ENCODE results near the gene PLCD3. TPM values are rescaled to one million over a fixed set of nuclear protein-coding genes. Genes with fewer than 3 reads are reported as not detected.
A peak's percentile ranks its signal among the peaks of the same experiment; 100 is the strongest.

The PLCD3 gene
- total RNA-seq, 2 experiments from 2014 or later, result 3.9 to 6.6 TPM

- no peak for ATAC-seq
- Mint-ChIP-seq H3K4me3 (no peak overlapping the region), H3K27me3 (no peaks in the 10 kb centered on the region), H3K36me3 (ENCODE audit: low read depth) (peaks cover 9% of the 10 kb centered on the region), H3K9me3 (no peaks in the 10 kb centered on the region), H3K4me1 (ENCODE audit: low read depth) (peaks cover 14% of the 10 kb centered on the region), H3K27ac (no peak overlapping the region)
- intact Hi-C loops (cut with micrococcal nuclease), result no loop called here
- ChIA-PET CTCF (interaction anchor here (0.9 to 3.4 kb wide), 3 partner anchors 13 to 33 kb away, joined by 4 to 15 read pairs (median 5); partner anchors contain the start of gene ACBD4), POLR2A (interaction anchor here (0.9 to 1.1 kb wide), 2 partner anchors 16 to 32 kb away, joined by 3 to 4 read pairs; partner anchors contain the start of gene HEXIM1)
- TF ChIP-seq, protein P1, sequence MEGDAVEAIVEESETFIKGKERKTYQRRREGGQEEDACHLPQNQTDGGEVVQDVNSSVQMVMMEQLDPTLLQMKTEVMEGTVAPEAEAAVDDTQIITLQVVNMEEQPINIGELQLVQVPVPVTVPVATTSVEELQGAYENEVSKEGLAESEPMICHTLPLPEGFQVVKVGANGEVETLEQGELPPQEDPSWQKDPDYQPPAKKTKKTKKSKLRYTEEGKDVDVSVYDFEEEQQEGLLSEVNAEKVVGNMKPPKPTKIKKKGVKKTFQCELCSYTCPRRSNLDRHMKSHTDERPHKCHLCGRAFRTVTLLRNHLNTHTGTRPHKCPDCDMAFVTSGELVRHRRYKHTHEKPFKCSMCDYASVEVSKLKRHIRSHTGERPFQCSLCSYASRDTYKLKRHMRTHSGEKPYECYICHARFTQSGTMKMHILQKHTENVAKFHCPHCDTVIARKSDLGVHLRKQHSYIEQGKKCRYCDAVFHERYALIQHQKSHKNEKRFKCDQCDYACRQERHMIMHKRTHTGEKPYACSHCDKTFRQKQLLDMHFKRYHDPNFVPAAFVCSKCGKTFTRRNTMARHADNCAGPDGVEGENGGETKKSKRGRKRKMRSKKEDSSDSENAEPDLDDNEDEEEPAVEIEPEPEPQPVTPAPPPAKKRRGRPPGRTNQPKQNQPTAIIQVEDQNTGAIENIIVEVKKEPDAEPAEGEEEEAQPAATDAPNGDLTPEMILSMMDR (IDR thresholded peaks at IDR 0.05), result no peak
- no peak for DNase-seq
Observed at GRCh38 chr17:45164734-45165269, 32.5 kb upstream of the PLCD3 start.

DNA sequence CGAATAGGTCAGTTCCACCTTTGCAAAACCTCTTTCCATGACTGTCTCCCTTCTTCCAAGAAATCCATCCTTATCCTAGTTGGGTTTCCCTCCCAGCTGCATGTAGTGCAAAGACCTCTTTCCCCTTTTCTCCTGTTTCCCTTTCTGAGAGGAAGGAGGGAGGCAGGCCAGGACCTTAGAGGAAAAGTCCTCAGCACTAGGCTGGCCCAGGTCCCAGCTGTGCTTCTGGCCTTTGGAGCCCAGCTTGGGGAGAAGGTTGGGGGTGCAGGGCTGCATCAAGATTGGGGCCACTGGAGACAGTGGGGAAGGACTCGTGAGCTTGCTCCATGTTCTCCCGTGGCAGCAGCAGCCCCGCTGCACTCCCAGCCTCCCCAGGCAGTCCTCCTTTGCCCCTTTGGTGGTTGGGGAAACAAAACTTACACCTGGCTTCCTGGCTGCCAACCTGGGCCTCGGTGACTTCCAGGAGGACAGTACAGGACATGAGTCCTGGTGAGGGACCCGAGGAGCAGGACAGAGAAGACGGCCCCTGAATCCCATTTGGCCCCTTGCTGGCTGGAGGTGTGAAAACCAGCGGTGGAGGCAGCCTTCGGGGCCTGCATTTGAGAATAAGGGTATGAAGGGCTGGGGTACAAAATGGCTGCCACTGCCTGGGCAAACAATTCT is 29.8 kb upstream of the PLCD3 start:
- POLR2A ChIA-PET, result interaction anchor here (1.1 to 6.2 kb wide), 4 partner anchors 10 to 62 kb away, joined by 3 to 200 read pairs (median 24); partner anchors contain the start of gene HEXIM1
- H3K27me3 Mint-ChIP-seq, result no peaks in the 10 kb centered on the region
- intact Hi-C loops (cut with micrococcal nuclease), result no loop called here
- TF ChIP-seq, protein P1 (IDR thresholded peaks at IDR 0.05), result no peak
- H3K4me3 Mint-ChIP-seq, result peak overlapping the region; percentile 95
- H3K4me1 Mint-ChIP-seq (ENCODE audit: low read depth), result peaks cover 32% of the 10 kb centered on the region
- ATAC-seq, result no peak
- CTCF ChIA-PET, result interaction anchor here (0.6 to 9.0 kb wide), 9 partner anchors 10 to 115 kb away, joined by 3 to 145 read pairs (median 5); partner anchors contain the start of genes ACBD4 and HEXIM1
- H3K36me3 Mint-ChIP-seq (ENCODE audit: low read depth), result peaks cover 24% of the 10 kb centered on the region
- no peaks in the 10 kb centered on the region for H3K9me3 Mint-ChIP-seq
- no peak for DNase-seq
- H3K27ac Mint-ChIP-seq, result peak overlapping the region; percentile 99

DNA sequence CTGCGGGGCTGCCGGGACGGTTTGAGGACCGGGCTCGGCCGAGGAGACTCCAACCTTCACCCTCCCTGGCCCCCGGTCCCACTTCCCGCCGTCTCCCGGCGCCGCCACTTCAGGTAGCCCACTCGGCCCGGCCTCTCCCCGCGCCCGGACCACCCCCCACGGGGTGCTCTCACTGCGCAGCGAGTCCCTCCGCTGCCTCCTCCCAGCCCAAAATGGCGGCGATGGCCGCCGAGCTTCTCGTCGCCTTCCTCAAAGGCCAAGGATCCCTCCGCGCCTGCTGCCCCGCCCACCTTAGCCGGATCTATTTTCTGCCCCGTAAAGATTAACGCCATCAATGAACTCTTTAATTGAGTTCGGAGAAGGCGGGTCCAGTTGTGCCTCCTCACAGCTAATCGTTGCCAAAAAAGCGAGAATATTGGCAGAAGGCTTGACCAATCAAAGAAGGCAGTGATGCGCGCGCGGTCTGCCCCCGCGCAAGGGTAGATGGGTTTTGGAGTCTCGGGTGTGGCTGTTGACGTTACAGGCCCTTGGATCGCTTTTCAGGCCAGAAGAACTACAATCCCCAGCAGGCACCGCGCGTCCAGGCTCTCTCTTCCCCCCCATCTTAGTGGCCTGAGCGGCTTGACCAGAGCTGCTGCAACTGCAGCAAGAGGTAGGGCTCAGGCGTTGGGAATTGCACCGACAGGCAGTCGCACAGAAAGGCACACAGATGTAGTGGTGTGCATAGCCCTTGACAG is 29.1 kb upstream of the PLCD3 start, which contains the start of gene HEXIM2:
Gene HEXIM2, plus strand, starts transcription at position 588 of the 737 bp plus-strand sequence. CDS start 919 bp downstream, outside the sequence.
- Mint-ChIP-seq H3K4me3 (peak within 1 kb of the TSS; percentile 95), H3K4me1 (ENCODE audit: low read depth) (peaks cover 36% of the 10 kb centered on the region), H3K27ac (peak within 1 kb of the TSS; percentile 99), H3K36me3 (ENCODE audit: low read depth) (peaks cover 24% of the 10 kb centered on the region), H3K9me3 (no peaks in the 10 kb centered on the region), H3K27me3 (no peaks in the 10 kb centered on the region)
- CTCF ChIA-PET, result interaction anchor here (0.7 to 9.0 kb wide), 12 partner anchors 8 to 116 kb away, joined by 3 to 145 read pairs (median 4); partner anchors contain the start of genes ACBD4 and HEXIM1
- intact Hi-C loops (cut with micrococcal nuclease), result loop anchor here (2.0 kb wide), 1 partner anchor 15 kb away; no protein-coding TSS in a partner anchor
- POLR2A ChIA-PET, result interaction anchor here (0.8 to 6.2 kb wide), 13 partner anchors 10 to 150 kb away, joined by 3 to 200 read pairs (median 4); partner anchors contain the start of gene HEXIM1
- DNase-seq (peak; percentile 99), ATAC-seq (peak; percentile 97)
- TF ChIP-seq, protein P1 (IDR thresholded peaks at IDR 0.05), result no peak

GRCh38 chr17:45160447-45161287 is 28.4 kb upstream of the PLCD3 start:
- peaks cover 41% of the 10 kb centered on the region for H3K4me1 Mint-ChIP-seq (ENCODE audit: low read depth)
- peak; percentile 59 for DNase-seq
- H3K36me3 Mint-ChIP-seq (ENCODE audit: low read depth), result peaks cover 24% of the 10 kb centered on the region

More at GRCh38 chr17:45160447-45161287, 28.4 kb upstream of the PLCD3 start:
- ATAC-seq, result peak; percentile 5
- H3K4me3 Mint-ChIP-seq, result peak overlapping the region; percentile 95
- CTCF ChIA-PET, result interaction anchor here (0.7 to 9.0 kb wide), 12 partner anchors 9 to 117 kb away, joined by 3 to 145 read pairs (median 4); partner anchors contain the start of genes ACBD4 and HEXIM1
- no peaks in the 10 kb centered on the region for H3K27me3 Mint-ChIP-seq
- peak overlapping the region; percentile 99 for H3K27ac Mint-ChIP-seq
- POLR2A ChIA-PET, result interaction anchor here (0.8 to 6.2 kb wide), 15 partner anchors 10 to 153 kb away, joined by 3 to 200 read pairs (median 4); partner anchors contain the start of gene HEXIM1
- H3K9me3 Mint-ChIP-seq, result no peaks in the 10 kb centered on the region
- intact Hi-C loops (cut with micrococcal nuclease), result loop anchor here (2.0 kb wide), 1 partner anchor 14 kb away; no protein-coding TSS in a partner anchor
- TF ChIP-seq, protein P1 (IDR thresholded peaks at IDR 0.05), result no peak

Data from activated CD8-positive, alpha-beta T cell treated with anti-CD3 and anti-CD28 coated beads for 36 hours (primary cell).